Colonic mucosa (tissue), 4 donors: ENCODE results near the gene TBC1D3G. TPM values are rescaled to one million over a fixed set of nuclear protein-coding genes. Genes with fewer than 3 reads are reported as not detected.
"Not testable (repeated sequence)": the region's sequence is repeated elsewhere in the genome, so short reads cannot be mapped to it uniquely, and the experiment has no call there.

Source experiments
- DNase-seq: peaks from one replicate; pipeline ENCODE4 v3.0.0-alpha.2; 2020
- H3K27ac ChIP-seq: fragments of 200-600 bp; one replicate; pipeline ENCODE4 v1.8.0; 2021
- H3K27me3 ChIP-seq: fragments of 200-600 bp; one replicate; pipeline ENCODE4 v1.8.0; 2021
- H3K36me3 ChIP-seq: fragments of 200-600 bp; one replicate; pipeline ENCODE4 v1.8.0; 2021
- H3K4me1 ChIP-seq: fragments of 200-600 bp; one replicate; pipeline ENCODE4 v1.8.0; 2021; ENCODE audit warnings: mild to moderate bottlenecking
- H3K4me3 ChIP-seq: fragments of 200-600 bp; one replicate; pipeline ENCODE4 v1.8.0; 2021
- H3K9ac ChIP-seq, 2 donors: one replicate each; pipeline ENCODE4 v1.7.0; 2013; ENCODE audit warnings: control low read depth in 2 of 2, low read depth in 2 of 2, low read length in 2 of 2
- H3K9me3 ChIP-seq: fragments of 200-600 bp; one replicate; pipeline ENCODE4 v1.8.0; 2021
- intact Hi-C: fragments of 100-400 bp; cut with DNase I; formaldehyde crosslinking; loops from one replicate; pipeline ENCODE4 v1.14.1; 2022
- total RNA-seq, 2 donors: library from RNA; stranded (reverse); fragmentation: NEBNext Ultra II Directional in 1 of 2; extraction: Animal tissue kit (Norgen Biotek cat#: 25700) in 1 of 2; gene quantifications; one replicate each; pipeline ENCODE4 v1.2.1, GENCODE V29; 2021
- donor health status: healthy.
- donor health status: DM: no; HTN: no; CAD: no.
- donor health status: DM: no; HTN: no; CAD: no.

The TBC1D3G gene
- not detected for total RNA-seq

GRCh38 chr17:36323584-36323983 is at the start of gene TBC1D3G:
TSS of gene TBC1D3G (plus strand) at chr17:36323884. CDS start at chr17:36325412, 1,528 bp downstream.
- intact Hi-C loops, H3K9ac ChIP-seq, H3K4me3 ChIP-seq, H3K4me1 ChIP-seq, DNase-seq, H3K9me3 ChIP-seq, H3K27me3 ChIP-seq, H3K36me3 ChIP-seq, H3K27ac ChIP-seq: not testable (repeated sequence)

DNA sequence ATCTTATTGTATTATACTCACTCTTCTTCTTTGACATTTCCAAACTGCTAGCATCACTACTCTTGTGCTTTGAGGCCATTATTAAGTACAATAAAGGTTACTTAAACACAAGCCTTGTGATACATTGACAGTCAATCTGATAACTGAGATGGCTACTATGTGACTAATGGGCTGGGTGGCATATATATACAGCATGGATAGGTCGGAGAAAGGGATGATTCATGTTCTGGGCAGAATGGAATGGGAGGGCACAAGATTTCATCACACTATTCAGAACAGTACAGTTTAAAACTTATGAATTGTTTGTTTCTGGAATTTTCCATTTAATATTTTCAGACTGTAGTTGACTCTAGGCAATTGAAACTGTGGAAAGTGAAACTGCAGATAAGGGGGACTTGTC is 40.4 kb upstream of the TBC1D3G start:
- H3K4me3 ChIP-seq, H3K4me1 ChIP-seq, DNase-seq, H3K9ac ChIP-seq, H3K36me3 ChIP-seq, H3K27ac ChIP-seq, H3K9me3 ChIP-seq, intact Hi-C loops, H3K27me3 ChIP-seq: not testable (repeated sequence)

DNA sequence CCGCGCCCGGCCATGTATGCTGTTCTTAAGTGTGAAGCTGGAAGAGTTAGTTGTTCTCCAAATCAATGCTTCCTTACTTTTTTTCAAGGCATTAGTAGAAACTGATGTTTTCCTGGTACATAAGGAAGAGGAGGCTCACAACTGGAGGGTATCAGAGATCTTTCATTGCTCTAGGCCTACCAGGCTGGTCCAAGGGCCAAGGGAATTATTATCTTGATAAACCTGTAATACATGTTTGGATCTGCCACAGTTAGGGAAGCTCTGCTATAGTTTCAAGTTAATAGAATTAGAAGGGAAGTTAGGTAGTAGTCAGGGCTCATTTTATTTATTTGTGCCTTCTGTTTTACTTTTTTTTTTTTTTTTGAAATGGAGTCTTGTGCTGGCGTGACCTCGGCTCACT is 39.5 kb upstream of the TBC1D3G start:
- H3K36me3 ChIP-seq, H3K9me3 ChIP-seq, H3K4me3 ChIP-seq, DNase-seq, H3K4me1 ChIP-seq, H3K27me3 ChIP-seq, intact Hi-C loops, H3K27ac ChIP-seq, H3K9ac ChIP-seq: not testable (repeated sequence)

- H3K9me3 ChIP-seq, H3K36me3 ChIP-seq, H3K4me3 ChIP-seq, H3K27me3 ChIP-seq, intact Hi-C loops, DNase-seq, H3K27ac ChIP-seq, H3K9ac ChIP-seq, H3K4me1 ChIP-seq: not testable (repeated sequence)
Measured at GRCh38 chr17:36289965-36290612, 33.6 kb upstream of the TBC1D3G start.

DNA sequence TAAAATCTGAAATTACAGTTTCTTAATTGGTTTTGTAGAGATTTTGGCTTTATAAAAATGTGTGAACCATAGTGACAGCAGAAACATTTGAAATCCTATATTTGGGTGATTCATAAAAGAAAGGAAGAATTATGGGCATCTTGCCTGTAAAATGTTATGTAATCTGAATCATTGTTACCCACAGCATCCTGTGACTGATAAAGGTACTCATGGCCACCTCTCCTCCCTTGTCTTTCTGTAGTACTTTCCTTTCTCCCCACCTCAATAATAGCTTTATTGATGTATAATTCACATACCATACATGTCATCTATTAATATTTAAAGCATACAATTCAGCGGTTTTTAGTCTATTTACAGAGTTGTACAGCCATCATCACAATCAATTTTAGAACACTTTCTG is 28.5 kb upstream of the TBC1D3G start:
- H3K9ac ChIP-seq, H3K27me3 ChIP-seq, H3K27ac ChIP-seq, DNase-seq, H3K9me3 ChIP-seq, intact Hi-C loops, H3K4me3 ChIP-seq, H3K4me1 ChIP-seq, H3K36me3 ChIP-seq: not testable (repeated sequence)

GRCh38 chr17:36315736-36316135 is 7.9 kb upstream of the TBC1D3G start:
- H3K9me3 ChIP-seq, H3K36me3 ChIP-seq, H3K4me1 ChIP-seq, H3K27ac ChIP-seq, intact Hi-C loops, H3K9ac ChIP-seq, H3K4me3 ChIP-seq, H3K27me3 ChIP-seq, DNase-seq: not testable (repeated sequence)

- H3K27me3 ChIP-seq, H3K9ac ChIP-seq, H3K27ac ChIP-seq, intact Hi-C loops, H3K36me3 ChIP-seq, H3K9me3 ChIP-seq, DNase-seq, H3K4me3 ChIP-seq, H3K4me1 ChIP-seq: not testable (repeated sequence)
Measured at GRCh38 chr17:36362496-36362895, 38.8 kb downstream of the TBC1D3G start.

DNA sequence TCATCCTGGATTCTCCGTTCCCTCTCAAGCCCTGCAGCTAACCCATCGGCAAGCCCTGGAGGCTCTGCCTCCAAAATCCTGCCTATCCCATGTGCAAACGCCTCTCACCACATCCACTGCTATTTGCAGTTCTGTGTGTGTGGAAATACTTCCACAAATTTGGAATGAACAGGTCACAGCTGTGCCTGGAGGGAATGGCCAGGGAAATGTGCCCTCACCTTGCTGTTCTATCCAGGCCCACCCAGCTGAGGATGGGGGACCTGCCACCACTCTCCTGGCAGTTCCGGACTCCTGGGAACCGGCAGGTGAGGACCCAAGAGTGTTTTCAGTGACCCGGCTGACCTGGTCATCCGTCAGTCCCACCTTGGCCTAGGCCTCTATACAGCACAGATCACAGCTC is 52.3 kb downstream of the TBC1D3G start:
- H3K27ac ChIP-seq, H3K9me3 ChIP-seq, H3K36me3 ChIP-seq, H3K9ac ChIP-seq, H3K4me3 ChIP-seq, H3K27me3 ChIP-seq, DNase-seq, H3K4me1 ChIP-seq, intact Hi-C loops: not testable (repeated sequence)

Other genes starting within 250 kb of the TBC1D3G start
- gene CCL3, start 233.7 kb upstream of the TBC1D3G start, total RNA-seq: 1 to 10 TPM; 2.0 to 2.1 TPM
- 1 to 10 TPM; 1.2 to 3.8 TPM for gene CCL4, start 220.1 kb upstream of the TBC1D3G start, total RNA-seq
- gene TBC1D3B, start 147.2 kb upstream of the TBC1D3G start, total RNA-seq: 1 to 10 TPM; 4.5 to 8.7 TPM
- not detected for gene CCL3L1, start 127.1 kb upstream of the TBC1D3G start, total RNA-seq
- under 1 TPM; 0.42 to 0.96 TPM for gene CCL4L2, start 112.8 kb upstream of the TBC1D3G start, total RNA-seq
- gene TBC1D3I, start 59.3 kb upstream of the TBC1D3G start, total RNA-seq: under 1 TPM; 0.37 to 0.88 TPM
- gene TBC1D3H, start 64.6 kb downstream of the TBC1D3G start, total RNA-seq: not detected
- gene ZNHIT3, start 162.8 kb downstream of the TBC1D3G start, total RNA-seq: 10 to 100 TPM; 29.0 to 31.6 TPM
- 100 to 1,000 TPM in 1 of 2 donors, 10 to 100 TPM in 1; 48.8 to 149 TPM for gene MYO19, start 211.0 kb downstream of the TBC1D3G start, total RNA-seq
- gene PIGW, start 211.1 kb downstream of the TBC1D3G start, total RNA-seq: 10 to 100 TPM in 1 of 2 donors, 1 to 10 TPM in 1; 4.8 to 10.2 TPM
- 10 to 100 TPM; 67.6 to 81.0 TPM for gene GGNBP2, start 221.0 kb downstream of the TBC1D3G start, total RNA-seq